ENCODE results near the gene METTL16. TPM values are rescaled to one million over a fixed set of nuclear protein-coding genes. Genes with fewer than 3 reads are reported as not detected.

METTL16 gene
- total and polyA plus RNA-seq, 2 of the 8 experiments (the other 6 are each of a cell fraction or from before 2014, with no cell fraction given): 22.8 to 59.4 TPM

DNA sequence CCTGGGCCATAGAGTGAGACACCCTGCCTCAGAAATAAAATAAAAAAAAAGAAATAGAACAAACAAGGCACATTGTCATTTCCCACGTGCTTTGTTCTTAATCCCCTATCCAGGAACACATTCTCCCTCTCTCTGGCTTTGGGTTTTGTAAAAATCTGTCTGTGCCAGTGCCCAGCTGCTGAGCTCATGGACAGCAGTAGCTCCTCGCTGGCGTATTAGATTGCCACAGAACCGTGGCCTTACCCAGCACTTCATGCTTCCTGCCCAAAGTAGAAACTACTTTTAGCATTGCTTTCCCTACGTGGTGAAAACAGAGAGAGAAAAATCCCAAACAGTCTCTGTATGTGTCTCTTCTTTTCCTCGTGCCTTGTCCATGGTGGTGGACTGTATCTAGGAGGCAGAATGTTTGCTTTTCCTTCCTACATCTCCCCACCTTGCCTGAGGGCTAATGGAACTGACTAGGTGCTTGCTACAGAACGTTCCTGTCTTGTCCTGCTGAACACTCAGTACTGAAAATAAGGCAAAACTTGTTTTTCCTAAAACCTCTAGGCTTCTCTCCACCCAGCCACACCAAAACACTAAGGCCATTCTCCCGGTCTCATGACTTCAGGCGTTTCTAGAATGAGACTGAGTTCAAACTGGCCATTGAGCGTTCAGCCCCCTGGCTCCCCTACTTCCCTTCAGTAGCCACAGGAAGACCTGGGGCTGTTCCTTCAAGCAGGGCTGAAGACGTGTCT is 137.0 kb downstream of the METTL16 start:
- no peak overlapping the region for H4K8ac ChIP-seq (ENCODE audit: extremely low read depth, insufficient read depth, low read length)
- no peak overlapping the region for H2BK120ac ChIP-seq (replicated peaks; ENCODE audit: low read depth, low read length)
- peaks cover 2 to 3% of the 10 kb centered on the region in 2 experiments for H4K20me1 ChIP-seq (replicated peaks in 1 of 2; ENCODE audit: control insufficient read depth in 1 of 2, insufficient read depth in 2 of 2, low read length in 2 of 2)
- no peaks in the 10 kb centered on the region for H3K23me2 ChIP-seq (ENCODE audit: low read depth, low read length)
- H2BK15ac ChIP-seq (ENCODE audit: low read length): no peak overlapping the region
- no peak overlapping the region for H3K27ac ChIP-seq (ENCODE audit: low read depth, low read length)
- FAIRE-seq (no peak), DNase-seq (ENCODE audit: low read depth in 1 of 2, low spot score in 2 of 2) (no peak)
- H3K23ac ChIP-seq (ENCODE audit: insufficient read length): no peak overlapping the region
- no peak overlapping the region for H2AFZ ChIP-seq (ENCODE audit: low read length)
- no peaks in the 10 kb centered on the region for H3K79me2 ChIP-seq (ENCODE audit: control insufficient read depth in 1 of 2, insufficient read depth in 2 of 2, low read length in 2 of 2)
- H3K18ac ChIP-seq (ENCODE audit: extremely low read depth, low read length): no peak overlapping the region
- H2BK12ac ChIP-seq (ENCODE audit: low read depth, low read length): no peak overlapping the region
- H4K91ac ChIP-seq (replicated peaks; ENCODE audit: insufficient read length, low read length): no peak overlapping the region
- H2AK5ac ChIP-seq (ENCODE audit: low read depth, low read length): no peak overlapping the region
- no peaks in the 10 kb centered on the region for H3K27me3 ChIP-seq (replicated peaks in 1 of 4; ENCODE audit: control insufficient read depth in 3 of 4, extremely low read depth in 1 of 4, insufficient read depth in 3 of 4, low read length in 3 of 4)
- H3K4ac ChIP-seq (replicated peaks; ENCODE audit: insufficient read length, low read depth, low read length): no peak overlapping the region
- no peaks in the 10 kb centered on the region; the same call in 1 of the 2 replicates for H3K79me1 ChIP-seq (ENCODE audit: low read depth, low read length)
- no peak overlapping the region for H3K4me3 ChIP-seq (ENCODE audit: extremely low read depth in 1 of 4, insufficient read depth in 2 of 4, low read depth in 3 of 4, low read length in 4 of 4)
- H3K56ac ChIP-seq (replicated peaks; ENCODE audit: insufficient read length, low read depth, low read length): no peak overlapping the region
- POLR2A ChIA-PET (ENCODE audit: partially characterized antibody): interaction anchor here (0.9 to 2.7 kb wide), 4 partner anchors 7 to 38 kb away, joined by 3 to 12 read pairs (median 6); partner anchors contain the start of gene TSR1
- no peak overlapping the region for H3K4me2 ChIP-seq (ENCODE audit: insufficient read depth in 1 of 2, low read depth in 2 of 2, low read length in 2 of 2)
- H3K14ac ChIP-seq (ENCODE audit: insufficient read length): no peak overlapping the region
- peaks cover 2 to 16% (median 9%) of the 10 kb centered on the region in 4 experiments; a peak in 5 of 8 replicates for H3K36me3 ChIP-seq (ENCODE audit: control insufficient read depth in 2 of 4, insufficient read depth in 4 of 4, low read length in 3 of 4)
- no peaks in the 10 kb centered on the region for H3K9me3 ChIP-seq (ENCODE audit: insufficient read depth in 2 of 2, low read depth in 1 of 2, low read length in 1 of 2)
- H2BK20ac ChIP-seq (ENCODE audit: low read length): no peak overlapping the region
- H4K5ac ChIP-seq (ENCODE audit: insufficient read length, low read depth, low read length): no peak overlapping the region
- H3K4me1 ChIP-seq (replicated peaks in 1 of 4; ENCODE audit: control insufficient read depth in 3 of 4, insufficient read depth in 4 of 4, low read length in 3 of 4): peaks cover 0 to 7% (median 3%) of the 10 kb centered on the region in 4 experiments; a peak in 3 of 7 replicates
- 88% methylated on average over 11 of the region's 11 CpGs; no CpG with 5 or more reads in 1 of the 2 experiments for WGBS, 2 experiments (ENCODE audit: extremely low coverage in 1 of 2, insufficient coverage in 1 of 2, insufficient read length in 1 of 2, insufficient replicate concordance in 2 of 2, low coverage in 1 of 2, low lambda C conversion rate in 2 of 2, missing lambda C conversion rate in 1 of 2)
- CTCF ChIA-PET (ENCODE audit: partially characterized antibody): interaction anchor here (0.7 to 13.4 kb wide), 5 partner anchors 8 to 33 kb away, joined by 3 to 209 read pairs (median 5); no protein-coding TSS in a partner anchor
- no peak overlapping the region for H3K9ac ChIP-seq (replicated peaks in 1 of 4; ENCODE audit: extremely low read depth in 1 of 4, low read depth in 3 of 4, low read length in 3 of 4)
- no peak overlapping the region for H2BK5ac ChIP-seq (ENCODE audit: low read depth, low read length)
- TF ChIP-seq RBBP5 (IDR thresholded peaks at IDR 0.05; ENCODE audit: borderline replicate concordance, low read depth, low read length) (no peak), TCF12 (IDR thresholded peaks at IDR 0.05; ENCODE audit: low read depth, low read length) (no peak), POU5F1 (IDR thresholded peaks at IDR 0.05; ENCODE audit: low read depth, low read length) (no peak), NANOG (IDR thresholded peaks at IDR 0.05; ENCODE audit: insufficient read depth, low read depth, low read length, poor library complexity, severe bottlenecking) (no peak), CTBP2 (IDR thresholded peaks at IDR 0.05; ENCODE audit: borderline replicate concordance, insufficient read depth, insufficient read length, low read length) (no peak), EP300 (IDR thresholded peaks at IDR 0.05; ENCODE audit: borderline replicate concordance in 1 of 2, low read depth in 2 of 2, low read length in 2 of 2) (no peak), SUZ12 (IDR thresholded peaks at IDR 0.05; ENCODE audit: low read length) (no peak), RXRA (IDR thresholded peaks at IDR 0.05; ENCODE audit: insufficient read depth, low read depth, low read length) (no peak), MAX (IDR thresholded peaks at IDR 0.05) (no peak), TEAD4 (IDR thresholded peaks at IDR 0.05; ENCODE audit: low read depth, low read length) (no peak), NRF1 (IDR thresholded peaks at IDR 0.05; ENCODE audit: low read depth, low read length) (no peak), SP4 (IDR thresholded peaks at IDR 0.05; ENCODE audit: low read length) (no peak)
